Measurements from ENCODE around the gene SH3BGRL3.
"Not testable (repeated sequence)": the region's sequence is repeated elsewhere in the genome, so short reads cannot be mapped to it uniquely, and the experiment has no call there.

The SH3BGRL3 gene

GRCh38 chr1:26290882-26291261 lies 11.0 kb downstream of the SH3BGRL3 start:
- DNase-seq (ENCODE audit: low read depth): no peak

DNA sequence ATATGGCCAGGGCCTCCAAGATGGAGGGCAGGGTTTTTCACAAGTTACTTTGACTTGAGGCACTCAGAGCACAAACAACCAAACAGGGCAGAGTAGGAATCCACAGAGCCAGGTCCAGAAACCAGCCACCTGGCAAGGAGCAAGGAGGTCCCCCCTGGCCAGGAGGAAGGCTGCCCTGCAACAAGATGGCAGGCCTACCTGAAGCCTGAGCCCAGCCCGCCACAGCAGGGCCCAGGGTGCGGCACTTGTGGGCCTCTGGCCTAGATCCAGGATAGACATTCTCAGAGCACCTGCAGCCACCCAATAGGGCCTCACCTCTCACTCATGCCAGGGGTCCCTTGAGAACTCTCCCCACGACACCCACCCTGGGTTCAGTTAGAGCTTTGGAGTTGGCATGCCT lies 11.5 kb downstream of the SH3BGRL3 start:
- no peak for DNase-seq (ENCODE audit: low read depth)

GRCh38 chr1:26291939-26292338 lies 12.1 kb downstream of the SH3BGRL3 start:
- DNase-seq (ENCODE audit: low read depth): no peak

GRCh38 chr1:26292735-26293134 lies 12.8 kb downstream of the SH3BGRL3 start:
- DNase-seq (ENCODE audit: low read depth): not testable (repeated sequence)

- DNase-seq (ENCODE audit: low read depth): no peak
Measured at GRCh38 chr1:26293911-26294463, 14.1 kb downstream of the SH3BGRL3 start.

DNA sequence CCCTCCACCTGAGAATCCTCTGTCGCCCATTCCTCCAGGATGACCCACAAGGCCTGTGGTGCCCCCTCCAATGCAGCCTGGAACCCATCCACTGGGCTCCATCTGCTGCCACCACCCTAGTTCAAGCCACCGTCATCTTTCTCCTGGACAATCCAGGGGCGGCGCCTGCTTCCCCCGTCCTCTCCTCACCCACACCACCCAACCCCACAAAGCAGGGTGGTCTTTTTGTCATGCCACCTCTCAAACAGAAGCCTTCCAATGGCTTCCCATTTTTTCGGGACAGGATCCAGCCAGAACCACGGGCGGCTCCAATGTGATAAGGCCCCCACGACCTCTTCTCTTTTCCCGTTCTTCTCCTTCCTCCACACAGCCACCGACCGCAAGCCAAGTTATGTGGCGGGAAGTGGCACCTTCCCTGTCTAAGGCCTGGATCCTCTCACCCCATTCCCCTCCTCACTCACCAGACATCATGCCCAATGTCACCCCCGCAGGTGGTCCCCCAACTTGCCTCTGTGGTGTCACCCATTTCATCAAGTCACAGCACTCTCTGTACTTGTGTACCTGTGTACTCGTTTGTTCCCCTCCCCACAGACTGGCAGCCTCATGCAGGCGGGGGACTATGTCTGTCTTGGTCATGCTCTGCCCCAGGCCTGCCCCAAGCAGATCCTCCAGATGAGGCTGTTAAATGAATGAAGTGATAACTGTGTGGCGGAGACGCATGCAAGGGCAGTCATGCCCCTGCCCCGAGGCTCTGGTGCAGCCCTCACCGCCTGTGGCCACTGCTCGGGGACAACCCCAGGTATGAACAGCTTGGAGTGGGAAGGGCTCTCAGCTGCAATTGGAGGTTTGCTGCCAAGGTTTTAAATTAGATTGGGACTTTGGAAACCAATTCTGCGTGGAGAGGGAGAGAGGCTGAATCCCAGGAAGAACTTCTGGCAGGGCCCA lies 15.6 kb downstream of the SH3BGRL3 start:
- DNase-seq (ENCODE audit: low read depth): no peak

DNA sequence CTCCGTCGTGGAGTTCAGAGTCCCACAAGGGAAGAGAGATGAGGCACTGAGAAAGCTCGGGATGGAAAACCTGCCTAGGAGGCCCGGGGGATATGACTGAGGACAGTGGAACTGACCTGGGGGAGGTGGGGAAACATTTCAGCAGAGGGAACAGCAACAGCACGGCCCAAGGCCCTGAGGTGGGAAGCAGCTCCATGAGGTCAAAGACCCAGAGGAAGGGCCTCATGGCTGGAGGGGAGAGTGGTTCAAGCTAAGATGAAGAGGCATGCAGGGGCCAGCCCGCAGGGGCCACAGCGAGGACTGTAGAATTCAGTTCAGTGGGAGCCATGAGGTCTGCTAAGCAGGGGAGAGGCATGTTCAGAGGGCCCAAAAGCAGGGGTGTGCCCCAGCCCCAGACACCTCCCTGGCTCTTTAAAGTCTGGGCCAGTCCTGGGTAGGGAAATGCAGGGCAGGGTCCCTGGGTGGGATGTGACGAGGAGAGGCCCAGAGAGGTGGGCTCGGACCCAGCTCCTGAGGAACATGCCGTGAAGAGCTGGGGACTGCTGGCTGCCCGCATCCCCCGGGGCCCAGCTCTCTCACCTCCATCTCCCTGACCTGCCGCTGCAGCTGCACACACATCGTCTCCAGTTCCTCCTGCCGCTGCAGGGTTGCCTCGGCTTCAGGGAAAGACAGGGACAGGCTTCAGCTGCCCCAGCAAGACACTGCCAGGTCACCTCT lies 16.6 kb downstream of the SH3BGRL3 start:
- DNase-seq (ENCODE audit: low read depth): no peak

- no peak for DNase-seq (ENCODE audit: low read depth)
Measured at GRCh38 chr1:26297057-26297790, 17.3 kb downstream of the SH3BGRL3 start.

- no peak for DNase-seq (ENCODE audit: low read depth)
Measured at GRCh38 chr1:26297791-26298124, 17.9 kb downstream of the SH3BGRL3 start.

DNA sequence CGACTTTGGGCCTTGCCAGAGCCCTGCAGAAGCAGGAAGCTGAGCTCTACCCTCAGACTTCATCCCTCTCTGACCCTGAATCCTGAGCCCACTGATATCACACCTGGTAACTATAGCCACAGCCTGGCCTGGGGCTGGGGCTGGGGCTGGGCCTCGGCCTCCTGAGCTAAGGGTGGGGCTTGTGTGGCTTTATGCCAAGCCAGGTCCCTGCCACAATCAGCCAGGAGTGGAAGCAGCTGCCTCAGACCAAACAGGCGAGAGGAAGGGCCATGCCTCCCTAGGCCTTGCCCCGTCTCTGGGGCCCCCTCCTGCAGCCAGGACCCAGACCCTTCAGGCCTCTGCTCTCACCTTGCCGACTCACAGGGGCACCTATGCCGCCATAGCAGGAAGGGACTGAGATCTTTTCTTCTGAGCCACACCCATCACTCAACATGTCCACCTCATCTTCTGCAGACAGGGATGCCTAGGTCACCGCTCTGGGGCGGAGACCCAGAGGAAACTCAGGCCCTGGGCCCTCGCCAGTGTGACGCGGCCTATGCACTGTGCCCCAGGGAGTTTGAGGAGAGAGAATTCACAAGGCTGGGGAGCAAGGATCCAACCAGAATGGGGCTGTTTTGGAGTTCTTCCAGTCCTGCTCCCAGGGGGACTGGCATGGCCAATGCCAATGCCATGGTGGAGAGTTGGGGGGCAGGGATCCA lies 20.8 kb downstream of the SH3BGRL3 start:
- DNase-seq (ENCODE audit: low read depth): no peak

DNA sequence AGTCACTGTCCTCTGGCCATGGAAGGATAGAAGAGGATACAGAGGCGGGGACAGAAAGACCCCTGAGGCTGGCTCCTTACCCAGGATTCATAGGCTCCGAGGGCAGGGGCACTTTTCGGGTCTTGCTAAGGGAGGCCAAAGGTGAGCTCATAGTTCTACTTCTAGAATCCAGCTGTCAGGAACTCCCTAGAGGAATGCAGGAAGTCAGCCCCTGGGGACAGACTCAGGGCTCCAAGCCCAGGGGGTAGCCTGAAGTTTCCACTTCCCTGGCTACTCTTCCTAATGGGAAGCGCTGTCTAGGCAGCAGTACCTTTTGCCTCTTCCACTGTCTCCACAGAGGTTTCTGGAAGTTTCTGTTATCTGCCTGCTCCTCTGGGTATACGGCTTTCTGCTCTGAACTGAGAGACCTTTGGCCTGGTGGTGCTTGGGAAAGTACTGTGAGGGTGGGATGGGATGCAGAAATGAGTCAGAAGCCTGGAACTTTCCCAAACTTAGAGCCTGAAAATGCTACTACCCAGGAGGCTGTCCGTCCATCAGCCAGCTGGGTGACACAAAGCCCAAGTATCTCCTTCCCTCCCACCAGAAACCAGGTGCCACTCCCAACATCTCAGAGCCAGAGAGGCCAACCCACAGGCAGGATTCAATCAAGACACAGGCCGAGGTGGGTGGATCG lies 23.0 kb downstream of the SH3BGRL3 start:
- no peak for DNase-seq (ENCODE audit: low read depth)

GRCh38 chr1:26305667-26306289 lies 25.9 kb downstream of the SH3BGRL3 start:
- DNase-seq (ENCODE audit: low read depth): no peak

DNA sequence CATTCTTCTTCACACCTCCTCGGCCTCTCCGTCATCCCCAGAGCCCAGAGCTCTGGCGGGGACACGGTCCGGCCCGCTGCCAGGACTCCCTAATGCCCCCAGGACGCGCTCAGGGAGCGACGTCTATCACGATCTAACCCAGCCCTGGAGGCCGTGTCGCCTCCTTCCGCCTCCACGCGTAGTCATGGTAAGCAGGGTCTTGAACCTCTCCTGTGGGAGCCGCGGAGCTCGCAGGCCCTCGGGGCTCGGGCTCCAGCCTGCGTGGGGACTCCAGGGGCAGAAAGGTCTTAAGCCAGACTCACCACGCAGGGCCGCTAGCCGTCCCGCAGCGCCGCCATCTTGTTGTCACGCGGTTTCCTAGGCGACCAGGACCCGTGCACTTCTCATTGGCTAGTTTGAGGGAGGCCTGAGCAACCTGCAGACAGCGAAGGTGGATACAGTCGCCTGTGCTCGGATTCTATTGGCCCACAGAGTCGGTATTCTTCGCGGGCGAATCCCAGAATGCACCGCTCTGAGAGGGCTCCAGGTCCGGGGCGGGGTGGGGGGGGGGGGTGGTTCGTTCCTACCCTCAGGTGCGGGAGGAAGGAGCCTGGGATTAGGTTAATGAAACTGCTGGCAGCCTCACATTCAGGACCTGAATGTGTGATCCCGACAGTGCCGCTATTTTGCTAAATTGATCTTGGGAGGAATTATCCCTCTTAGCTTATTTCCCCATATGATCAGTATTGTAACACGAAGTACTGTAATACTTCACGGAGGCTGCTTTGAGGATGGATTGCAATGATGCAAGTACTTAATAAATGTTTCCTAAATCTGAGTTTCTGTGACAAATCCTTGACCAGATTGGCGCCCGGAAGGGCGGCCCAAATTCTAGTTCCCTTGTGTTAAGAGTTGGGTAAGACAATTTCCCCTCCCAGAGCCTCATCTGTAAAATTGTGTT lies 26.7 kb downstream of the SH3BGRL3 start, which contains the start of gene UBXN11:
TSS of gene UBXN11 (minus strand) at position 347 of the 940 bp plus-strand sequence. CDS start 3,753 bp downstream, outside the sequence.
- DNase-seq (ENCODE audit: low read depth): peak; percentile 64

DNA sequence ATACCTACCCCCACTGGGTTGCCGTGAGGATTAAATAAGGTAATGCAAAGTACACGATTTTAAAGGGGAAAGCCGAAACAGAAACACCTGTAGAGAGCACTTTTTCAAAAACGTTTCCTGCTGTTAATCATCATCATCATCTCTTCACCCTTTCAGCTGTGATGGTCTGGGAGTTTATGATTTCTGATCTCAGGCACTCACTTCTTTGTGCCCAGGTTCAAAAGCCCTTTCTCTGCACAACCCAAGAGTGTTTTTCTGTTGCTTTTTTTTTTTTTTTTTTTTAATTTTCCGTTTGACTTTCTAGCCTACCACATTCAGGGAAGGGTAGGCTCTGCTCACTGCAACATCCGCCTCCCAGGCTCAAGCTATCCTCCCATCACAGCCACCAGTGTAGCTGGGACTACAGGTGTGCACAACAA lies 27.5 kb downstream of the SH3BGRL3 start:
- DNase-seq (ENCODE audit: low read depth): no peak

DNA sequence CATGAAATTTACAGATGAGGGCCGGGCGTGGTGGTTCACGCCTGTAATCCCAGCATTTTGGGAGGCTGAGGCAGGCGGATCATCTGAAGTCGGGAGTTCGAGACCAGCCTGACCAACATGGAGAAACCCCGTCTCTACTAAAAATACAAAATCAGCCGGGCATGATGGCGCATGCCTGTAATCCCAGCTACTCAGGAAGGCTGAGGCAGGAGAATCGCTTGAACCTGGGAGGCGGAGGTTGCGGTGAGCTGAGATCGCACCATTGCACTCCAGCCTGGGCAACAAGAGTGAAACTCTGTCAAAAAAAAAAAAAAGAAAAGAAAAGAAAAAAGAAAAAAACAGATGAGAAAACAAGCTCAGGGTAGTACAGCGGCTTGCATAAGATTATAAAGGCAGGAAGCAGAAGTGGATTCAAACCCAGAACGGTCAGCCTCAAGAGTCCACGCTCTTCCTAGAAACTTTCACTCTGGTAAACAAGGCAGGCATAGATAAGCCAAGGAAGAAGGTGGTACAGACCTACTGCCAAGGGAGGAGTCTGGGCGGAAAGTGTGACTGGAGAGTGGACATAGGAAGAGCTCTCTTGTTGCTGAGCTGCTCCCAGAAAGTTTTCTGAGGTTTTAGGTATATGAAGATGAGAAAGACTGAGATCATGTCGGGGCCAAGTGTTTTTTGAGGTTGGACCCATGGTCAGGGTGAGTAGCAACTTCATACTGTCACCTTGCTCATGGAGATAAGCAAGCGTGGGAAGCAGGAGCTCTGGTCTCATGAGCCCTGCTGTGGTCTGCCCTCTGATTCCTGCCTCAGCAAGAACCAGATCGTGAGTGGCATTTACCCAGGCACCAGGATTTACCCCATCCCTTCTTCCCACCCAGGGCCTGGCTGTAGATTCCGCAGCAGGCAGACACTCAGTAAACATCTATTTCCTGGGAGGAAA lies 28.3 kb downstream of the SH3BGRL3 start:
- not testable (repeated sequence) for DNase-seq (ENCODE audit: low read depth)

DNA sequence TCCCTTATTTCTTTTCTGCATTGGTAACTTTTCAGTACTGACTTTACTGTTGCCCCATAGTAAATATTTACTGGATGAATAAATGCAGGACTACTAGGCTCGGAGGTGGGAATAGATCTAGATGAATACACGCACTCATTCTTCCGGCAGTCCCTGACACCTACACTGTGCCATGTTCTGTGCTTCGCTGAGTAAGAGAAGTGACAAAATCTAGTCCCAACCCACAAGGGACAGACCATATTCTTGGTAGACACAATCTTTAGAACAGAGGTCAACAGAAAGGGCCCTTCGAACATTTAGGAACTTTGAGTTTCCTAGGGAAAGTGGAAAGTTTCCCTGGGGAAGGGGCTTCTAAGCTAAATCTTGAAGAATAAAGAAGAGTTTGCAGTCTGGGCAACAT lies 34.6 kb downstream of the SH3BGRL3 start:
- DNase-seq (ENCODE audit: low read depth): no peak

GRCh38 chr1:26315874-26316850 lies 36.3 kb downstream of the SH3BGRL3 start:
- no peak for DNase-seq (ENCODE audit: low read depth)
